Measurements from ENCODE around the gene ZZZ3.
A peak's percentile ranks its signal among the peaks of the same experiment; 100 is the strongest.

The ZZZ3 gene

GRCh38 chr1:77682460-77683159, at the start of gene ZZZ3:
Gene ZZZ3 (minus strand): TSS chr1:77682658. CDS start chr1:77633354, 49,304 bp downstream.
- no peak for TF ChIP-seq CTCF (IDR thresholded peaks at IDR 0.05; ENCODE audit: insufficient read depth, missing control alignments)
- FAIRE-seq (no peak), DNase-seq (ENCODE audit: insufficient read length, low spot score) (peak; percentile 57)

- DNase-seq (ENCODE audit: insufficient read length, low spot score), result no peak
- TF ChIP-seq CTCF (IDR thresholded peaks at IDR 0.05; ENCODE audit: insufficient read depth, missing control alignments), result no peak
- no peak for FAIRE-seq
Measured at GRCh38 chr1:77732090-77732489, 49.6 kb upstream of the ZZZ3 start.

- FAIRE-seq, result no peak
- no peak for TF ChIP-seq CTCF (IDR thresholded peaks at IDR 0.05; ENCODE audit: insufficient read depth, missing control alignments)
- no peak for DNase-seq (ENCODE audit: insufficient read length, low spot score)
Measured at GRCh38 chr1:77725706-77726105, 43.2 kb upstream of the ZZZ3 start.

- FAIRE-seq (no peak), DNase-seq (ENCODE audit: insufficient read length, low spot score) (no peak)
- no peak for TF ChIP-seq CTCF (IDR thresholded peaks at IDR 0.05; ENCODE audit: insufficient read depth, missing control alignments)
Measured at GRCh38 chr1:77718181-77718580, 35.7 kb upstream of the ZZZ3 start.

- DNase-seq (ENCODE audit: insufficient read length, low spot score) (no peak), FAIRE-seq (no peak)
- no peak for TF ChIP-seq CTCF (IDR thresholded peaks at IDR 0.05; ENCODE audit: insufficient read depth, missing control alignments)
Measured at GRCh38 chr1:77716065-77716464, 33.6 kb upstream of the ZZZ3 start.

GRCh38 chr1:77709727-77710126, 27.3 kb upstream of the ZZZ3 start:
- no peak for TF ChIP-seq CTCF (IDR thresholded peaks at IDR 0.05; ENCODE audit: insufficient read depth, missing control alignments)
- no peak for FAIRE-seq
- DNase-seq (ENCODE audit: insufficient read length, low spot score), result no peak

- DNase-seq (ENCODE audit: insufficient read length, low spot score), result no peak
- peak; percentile 32 for FAIRE-seq
Measured at GRCh38 chr1:77706321-77706720, 23.9 kb upstream of the ZZZ3 start.

More at GRCh38 chr1:77706321-77706720, 23.9 kb upstream of the ZZZ3 start:
- no peak for TF ChIP-seq CTCF (IDR thresholded peaks at IDR 0.05; ENCODE audit: insufficient read depth, missing control alignments)
